HL-60 (cell line): ENCODE results near the gene SHISAL2B.

Experiments
- DNase-seq, 2 experiments: peaks; one replicate each; pipeline ENCODE4 v3.0.0-alpha.2; 2010 to 2020; ENCODE audit warnings: low read depth in 1 of 2, low spot score in 1 of 2
- H3K27ac ChIP-seq: fragments of 250-450 bp; sonication (Bioruptor Pico); replicated peaks from 2 replicates; pipeline ENCODE4 v1.5.1; 2020; ENCODE audit warnings: mild to moderate bottlenecking, moderate library complexity
- H3K27me3 ChIP-seq: fragments of 250-450 bp; sonication (Bioruptor Pico); 2 replicates; pipeline ENCODE4 v1.5.1; 2021; ENCODE audit warnings: mild to moderate bottlenecking, moderate library complexity; ENCODE audit not compliant: insufficient read depth, poor library complexity, severe bottlenecking
- H3K4me3 ChIP-seq: replicated peaks from 2 replicates; pipeline ENCODE4 v1.5.1; 2011; ENCODE audit warnings: mild to moderate bottlenecking, control low read depth, low read length; ENCODE audit not compliant: insufficient read depth
- CTCF ChIP-seq: IDR thresholded peaks from one replicate; pipeline ENCODE4 v1.5.1; 2011; ENCODE audit warnings: low read length, control low read depth, inconsistent platforms; ENCODE audit not compliant: insufficient read depth
- GABPA ChIP-seq: IDR thresholded peaks from 2 replicates; pipeline ENCODE4 v1.6.1; 2012; ENCODE audit warnings: low read depth
- POLR2AphosphoS5 ChIP-seq: IDR thresholded peaks from 2 replicates; pipeline ENCODE4 v1.6.1; 2012; ENCODE audit warnings: low read depth
- REST ChIP-seq: IDR thresholded peaks from 2 replicates; pipeline ENCODE4 v1.6.1; 2012; ENCODE audit warnings: low read depth; ENCODE audit not compliant: insufficient replicate concordance
- SPI1 ChIP-seq: IDR thresholded peaks from 2 replicates; pipeline ENCODE4 v1.6.1; 2012; ENCODE audit warnings: low read depth, mild to moderate bottlenecking, borderline replicate concordance

Gene SHISAL2B

GRCh38 chr5:64667068-64667467 is 23.2 kb upstream of the SHISAL2B start:
- Histone ChIP-seq H3K27me3 (no peaks in the 10 kb centered on the region), H3K27ac (no peak overlapping the region), H3K4me3 (no peak overlapping the region)
- no peak for TF ChIP-seq SPI1
- no peak for TF ChIP-seq GABPA
- no peak for TF ChIP-seq POLR2AphosphoS5
- no peak for TF ChIP-seq CTCF
- TF ChIP-seq REST: no peak
- DNase-seq: no peak

- H3K27me3 ChIP-seq: no peaks in the 10 kb centered on the region
These were observed 20.0 kb upstream of the SHISAL2B start for GRCh38 chr5:64670277-64670676.

GRCh38 chr5:64671678-64672077 is 18.6 kb upstream of the SHISAL2B start:
- no peak overlapping the region for H3K27ac ChIP-seq
- no peak for DNase-seq
- H3K27me3 ChIP-seq: no peaks in the 10 kb centered on the region
- TF ChIP-seq CTCF (no peak), GABPA (no peak), REST (no peak), POLR2AphosphoS5 (no peak), SPI1 (no peak)
- no peak overlapping the region for H3K4me3 ChIP-seq

More at GRCh38 chr5:64670277-64670676, 20.0 kb upstream of the SHISAL2B start:
- no peak for TF ChIP-seq SPI1
- no peak for TF ChIP-seq GABPA
- TF ChIP-seq REST: no peak
- TF ChIP-seq POLR2AphosphoS5: no peak
- TF ChIP-seq CTCF: no peak
- Histone ChIP-seq H3K27ac (no peak overlapping the region), H3K4me3 (no peak overlapping the region)
- DNase-seq: no peak
